GM20000 (cell line): ENCODE results near the gene CPXM2.

Experiments used
- DNase-seq: peaks from one replicate; pipeline ENCODE4 v3.0.0; 2012; ENCODE audit warnings: low spot score
- TF ChIP-seq, protein P1 (sequence below): IDR thresholded peaks from 2 replicates; pipeline ENCODE4 v1.5.1; 2012; ENCODE audit warnings: mild to moderate bottlenecking, control low read depth; ENCODE audit errors: extremely low read depth, missing control alignments

Gene CPXM2

DNA sequence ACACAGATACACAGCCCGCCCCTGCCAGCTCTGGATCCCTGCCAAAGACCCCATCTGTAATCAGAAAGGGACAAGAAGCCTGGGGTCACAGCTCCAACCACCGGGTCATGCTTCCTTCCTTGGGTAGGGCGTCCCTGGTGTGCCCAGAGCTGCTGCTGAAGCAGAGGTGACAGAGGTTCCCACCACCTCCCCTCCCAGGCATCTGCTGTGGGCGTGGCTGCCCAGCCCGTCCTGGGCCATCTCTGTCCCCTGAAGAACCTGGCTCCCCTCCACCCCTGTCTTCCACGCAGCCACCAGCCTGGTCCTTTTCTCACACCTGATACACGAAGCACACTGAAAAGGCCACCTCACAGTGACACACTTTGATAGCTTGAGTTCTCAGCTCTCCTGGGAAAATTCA is 38.2 kb upstream of the CPXM2 start:
- TF ChIP-seq, protein P1, sequence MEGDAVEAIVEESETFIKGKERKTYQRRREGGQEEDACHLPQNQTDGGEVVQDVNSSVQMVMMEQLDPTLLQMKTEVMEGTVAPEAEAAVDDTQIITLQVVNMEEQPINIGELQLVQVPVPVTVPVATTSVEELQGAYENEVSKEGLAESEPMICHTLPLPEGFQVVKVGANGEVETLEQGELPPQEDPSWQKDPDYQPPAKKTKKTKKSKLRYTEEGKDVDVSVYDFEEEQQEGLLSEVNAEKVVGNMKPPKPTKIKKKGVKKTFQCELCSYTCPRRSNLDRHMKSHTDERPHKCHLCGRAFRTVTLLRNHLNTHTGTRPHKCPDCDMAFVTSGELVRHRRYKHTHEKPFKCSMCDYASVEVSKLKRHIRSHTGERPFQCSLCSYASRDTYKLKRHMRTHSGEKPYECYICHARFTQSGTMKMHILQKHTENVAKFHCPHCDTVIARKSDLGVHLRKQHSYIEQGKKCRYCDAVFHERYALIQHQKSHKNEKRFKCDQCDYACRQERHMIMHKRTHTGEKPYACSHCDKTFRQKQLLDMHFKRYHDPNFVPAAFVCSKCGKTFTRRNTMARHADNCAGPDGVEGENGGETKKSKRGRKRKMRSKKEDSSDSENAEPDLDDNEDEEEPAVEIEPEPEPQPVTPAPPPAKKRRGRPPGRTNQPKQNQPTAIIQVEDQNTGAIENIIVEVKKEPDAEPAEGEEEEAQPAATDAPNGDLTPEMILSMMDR, result no peak

DNA sequence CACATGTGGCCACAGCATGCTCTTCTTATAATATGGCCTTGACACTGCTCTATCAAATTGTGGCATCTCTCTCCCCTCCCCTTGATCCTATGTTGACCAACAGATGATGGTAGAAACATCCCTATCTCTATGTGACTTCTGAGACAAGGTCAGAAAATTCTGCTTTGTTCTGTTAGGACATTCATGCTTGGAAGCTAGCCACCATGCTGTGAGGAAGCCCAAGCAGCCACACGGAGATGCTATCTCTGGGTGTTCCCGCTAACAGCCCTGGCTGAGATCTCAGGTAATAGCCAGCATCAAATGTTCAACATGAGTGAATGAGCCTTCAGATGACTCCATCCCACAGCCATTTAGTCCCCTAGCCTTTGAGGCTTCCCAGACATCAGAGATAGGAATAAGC is 36.8 kb upstream of the CPXM2 start:
- TF ChIP-seq, protein P1, result no peak
- DNase-seq, result no peak

More for the DNA sequence above, 38.2 kb upstream of the CPXM2 start:
- no peak for DNase-seq

DNA sequence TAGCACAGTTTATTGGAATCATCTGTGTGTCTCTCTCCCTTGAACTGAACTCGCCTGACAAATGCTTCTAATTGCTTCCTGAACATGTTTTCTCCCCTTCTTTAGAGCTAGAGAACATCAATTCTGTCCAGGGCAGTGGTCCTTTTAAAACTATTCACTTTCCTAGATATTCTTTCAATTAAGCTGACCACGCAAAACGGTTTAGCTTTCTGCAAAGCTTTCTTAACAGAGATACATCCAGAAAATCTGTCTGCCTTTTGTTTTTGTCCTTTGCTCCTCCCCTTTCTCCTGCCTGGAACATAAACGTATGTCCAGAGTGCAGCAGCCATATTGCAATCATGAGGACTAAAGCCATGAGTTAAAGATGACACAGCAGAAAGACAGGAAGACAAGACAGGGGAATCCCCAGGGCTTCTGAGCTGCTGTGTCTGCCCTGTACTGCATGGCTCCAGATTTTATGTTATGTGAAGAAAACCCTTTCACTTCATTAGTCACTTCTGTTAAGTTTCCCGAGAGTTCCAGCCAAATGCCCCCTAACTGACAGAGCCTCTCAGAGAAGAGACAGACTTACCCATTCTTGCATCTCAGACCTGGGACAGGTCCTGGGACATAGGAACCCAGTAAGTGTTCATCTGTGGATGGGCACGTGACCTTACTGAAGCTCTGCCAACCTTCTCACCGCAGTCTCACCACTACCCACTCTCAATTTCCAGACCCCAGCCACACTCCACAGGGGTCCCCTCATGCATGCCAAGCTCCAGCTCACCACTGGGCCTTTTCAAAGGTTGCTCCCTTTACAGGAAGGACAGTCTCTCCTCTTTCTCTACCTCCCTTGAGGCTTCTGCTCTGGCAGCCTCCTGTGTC is 35.0 kb upstream of the CPXM2 start:
- TF ChIP-seq, protein P1, result no peak
- DNase-seq, result peak; percentile 54

DNA sequence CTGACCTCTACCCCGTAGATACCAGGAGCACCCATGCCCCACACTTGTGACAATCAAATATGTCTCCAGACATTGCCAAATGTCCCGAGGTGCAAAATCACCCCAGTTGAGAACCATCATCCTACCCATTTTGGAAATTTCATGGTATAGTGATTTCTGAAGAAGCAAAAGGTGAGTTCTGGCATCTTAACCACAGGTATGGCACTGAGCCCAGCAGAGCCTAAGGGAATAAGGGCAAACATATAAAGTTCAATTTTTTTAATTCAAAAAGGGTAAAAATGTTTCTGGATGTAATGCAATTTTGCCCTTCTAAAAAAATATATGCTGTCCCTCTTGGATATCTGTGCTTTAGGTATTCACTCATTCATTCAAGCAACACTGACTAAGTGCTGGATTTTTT is 30.5 kb upstream of the CPXM2 start:
- DNase-seq, result no peak
- TF ChIP-seq, protein P1, result no peak

DNA sequence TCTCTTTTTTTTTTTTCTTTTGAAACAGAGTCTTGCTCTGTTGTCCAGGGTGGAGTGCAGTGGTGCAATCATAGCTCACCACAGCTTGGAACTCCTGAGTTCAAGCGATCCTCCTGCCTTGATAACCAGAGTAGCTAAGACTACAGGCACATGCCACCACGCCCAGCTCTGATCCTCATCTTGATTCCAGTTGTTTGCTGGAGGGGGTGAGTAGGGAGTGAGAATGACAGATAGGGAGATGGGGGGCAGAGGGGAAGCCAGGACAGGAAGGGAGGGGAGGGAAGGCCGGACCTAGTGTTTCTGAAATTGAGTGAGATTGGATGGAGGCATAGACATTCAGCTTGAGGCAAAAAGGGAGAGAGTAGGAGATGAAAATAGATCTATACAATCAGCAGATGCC is 25.2 kb upstream of the CPXM2 start:
- no peak for DNase-seq
- TF ChIP-seq, protein P1, result no peak

DNA sequence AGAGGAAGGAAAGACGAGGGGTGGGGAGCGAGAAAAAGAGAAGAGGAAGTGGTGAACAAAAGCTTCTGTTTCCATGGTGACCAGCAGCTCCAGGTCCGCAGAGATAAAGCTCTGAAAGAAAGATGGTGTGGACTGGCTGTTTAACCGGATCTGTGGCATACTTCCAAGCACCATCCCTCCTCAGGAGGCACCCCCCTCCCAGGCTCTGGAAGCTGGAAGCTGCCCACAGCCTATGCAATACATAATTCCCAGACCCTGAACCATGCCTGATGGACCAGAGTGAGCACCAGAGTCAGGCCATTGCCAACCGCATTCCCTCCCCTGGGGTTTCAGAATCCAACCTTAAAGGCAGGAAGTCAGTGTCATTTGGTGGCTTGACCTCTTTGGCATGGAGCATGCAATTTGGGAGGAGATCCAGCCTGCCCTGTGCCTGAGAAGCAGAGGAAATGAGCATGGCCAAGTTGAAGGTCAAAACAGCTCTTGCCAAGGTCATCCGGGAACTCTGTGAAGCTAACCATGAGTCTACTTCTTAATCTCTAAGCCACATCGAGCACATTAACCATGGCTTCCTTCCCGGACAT is 22.2 kb upstream of the CPXM2 start:
- peak; percentile 25 for DNase-seq
- TF ChIP-seq, protein P1, result no peak

DNA sequence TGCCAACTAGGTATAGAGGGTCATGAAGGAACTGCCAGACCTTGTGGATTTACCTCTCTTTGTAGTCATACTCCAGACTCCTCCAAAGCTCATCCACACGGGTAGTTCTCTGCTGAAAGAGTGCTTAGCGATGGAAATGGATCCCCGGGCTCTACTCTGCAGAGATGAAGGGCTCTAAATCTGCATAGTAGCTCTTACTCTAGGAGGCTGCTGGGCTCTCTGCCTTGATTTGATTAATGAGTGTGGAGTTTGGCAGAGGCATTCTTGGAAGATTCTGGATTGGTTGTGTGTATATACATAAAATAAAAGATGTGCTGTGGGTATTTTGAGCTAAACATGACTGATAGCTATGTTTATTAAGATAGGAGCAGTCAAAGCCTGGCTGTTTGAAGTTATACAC is 21.3 kb upstream of the CPXM2 start:
- no peak for DNase-seq
- TF ChIP-seq, protein P1, result no peak
